Spleen (tissue), 11 donors: ENCODE results near the gene IL34. TPM values are rescaled to one million over a fixed set of nuclear protein-coding genes. Genes with fewer than 3 reads are reported as not detected.

Experiments used
- DNase-seq: peaks from one replicate; pipeline ENCODE4 v3.0.0-alpha.2; 2020
- H3K27ac ChIP-seq, 8 donors: fragments of 200-600 bp; sonication (generic) in 7 of 8; 1 replicate in 4 of 8; 2 replicates in 4 of 8; pipeline versions ENCODE4 v1.5.0 to v1.8.0; 2016 to 2021; ENCODE audit warnings: inconsistent platforms in 4 of 8, mild to moderate bottlenecking in 4 of 8, moderate library complexity in 1 of 8
- H3K27me3 ChIP-seq, 7 donors: fragments of 200-600 bp; sonication (generic) in 6 of 7; replicated peaks in 1 of 7; 1 replicate in 4 of 7; 2 replicates in 3 of 7; pipeline versions ENCODE4 v1.5.0 to v1.8.0; 2016 to 2021; ENCODE audit warnings: inconsistent platforms in 3 of 7, mild to moderate bottlenecking in 1 of 7
- H3K36me3 ChIP-seq, 6 donors: fragments of 200-600 bp; sonication (generic) in 5 of 6; 1 replicate in 4 of 6; 2 replicates in 2 of 6; pipeline versions ENCODE4 v1.5.0 to v1.8.0; 2016 to 2021; ENCODE audit warnings: inconsistent platforms in 2 of 6
- H3K4me1 ChIP-seq, 6 donors: fragments of 200-600 bp; sonication (generic) in 5 of 6; 1 replicate in 3 of 6; 2 replicates in 3 of 6; pipeline versions ENCODE4 v1.5.0 to v1.8.0; 2016 to 2021; ENCODE audit warnings: inconsistent platforms in 3 of 6
- H3K4me3 ChIP-seq, 8 donors: fragments of 200-600 bp; sonication (generic) in 7 of 8; 1 replicate in 4 of 8; 2 replicates in 4 of 8; pipeline versions ENCODE4 v1.5.0 to v1.8.0; 2016 to 2021; ENCODE audit warnings: inconsistent platforms in 4 of 8, mild to moderate bottlenecking in 4 of 8, moderate library complexity in 2 of 8
- H3K9me3 ChIP-seq, 8 donors: fragments of 200-600 bp; sonication (generic) in 7 of 8; 1 replicate in 4 of 8; 2 replicates in 4 of 8; pipeline versions ENCODE4 v1.5.0 to v1.8.0; 2016 to 2021; ENCODE audit warnings: inconsistent platforms in 4 of 8
- POLR2A ChIP-seq, 3 donors: fragments of 450-650 bp; IDR thresholded peaks; one replicate each; pipeline ENCODE4 v1.5.1; 2017; ENCODE audit warnings: antibody characterized with exemption in 3 of 3, mild to moderate bottlenecking in 1 of 3
- POLR2AphosphoS5 ChIP-seq, 3 donors: sonication (generic); formaldehyde crosslinking; IDR thresholded peaks; one replicate each; pipeline ENCODE4 v1.5.1; 2017; ENCODE audit warnings: antibody characterized with exemption in 3 of 3
- WGBS, 5 donors: extraction: QIAGEN DNeasy Blood & Tissue Kit in 3 of 5; methylation state at CpG; one replicate each; pipeline versions ENCODE4 v1.1.5 to v1.1.7; 2013 to 2018; 5-methylcytosine and 5-hydroxymethylcytosine counted together
- intact Hi-C: fragments of 100-400 bp; cut with DNase I; formaldehyde crosslinking; loops from one replicate; pipeline ENCODE4 v1.15.0; 2023; ENCODE audit warnings: low total_unique reads
- polyA plus RNA-seq, 3 donors: library from polyadenylated mRNA; stranded (reverse); fragments of 200-250 nt; gene quantifications; one replicate each; pipeline ENCODE4 v1.2.1, GENCODE V29; 2013
- total RNA-seq, 7 donors: library from RNA; depleted of rRNA in 3 of 7; stranded (reverse); fragments of >200 nt in 3 of 7; fragmentation: NEBNext Ultra II Directional in 4 of 7; extraction: Animal tissue kit (Norgen Biotek cat#: 25700) in 4 of 7; gene quantifications; one replicate each; pipeline versions ENCODE4 v1.1.0 to v1.2.1, GENCODE V29; 2016 to 2021
- TF ChIP-seq, protein P1 (sequence below), 11 experiments: fragments of 200-600 bp in 7 of 11; fragments of 450-650 bp in 4 of 11; sonication (generic) in 4 of 11; IDR thresholded peaks in 8 of 11; conservative IDR thresholded peaks in 3 of 11; 1 replicate in 7 of 11; 2 replicates in 4 of 11; pipeline versions ENCODE4 v1.4.0 to v1.8.0; 2016 to 2021; ENCODE audit warnings: antibody characterized with exemption in 11 of 11, inconsistent platforms in 4 of 11, mild to moderate bottlenecking in 1 of 11
- donor health status: healthy with polysubstance abuse.
- donor health status: DM: no; HTN: no; CAD: no; lungs with moderate emphysema.
- donor health status: DM: no; HTN: no; CAD: no.
- donor health status: Bipolar disorder and iron deficiency.
- donor health status: healthy.
- donor health status: DM: no; HTN: no; CAD: no.
- donor health status: DM: yes; HTN: yes; CAD: no.

The IL34 gene
- total and polyA plus RNA-seq, 10 donors = 20.3 to 258 (median 128) TPM

DNA sequence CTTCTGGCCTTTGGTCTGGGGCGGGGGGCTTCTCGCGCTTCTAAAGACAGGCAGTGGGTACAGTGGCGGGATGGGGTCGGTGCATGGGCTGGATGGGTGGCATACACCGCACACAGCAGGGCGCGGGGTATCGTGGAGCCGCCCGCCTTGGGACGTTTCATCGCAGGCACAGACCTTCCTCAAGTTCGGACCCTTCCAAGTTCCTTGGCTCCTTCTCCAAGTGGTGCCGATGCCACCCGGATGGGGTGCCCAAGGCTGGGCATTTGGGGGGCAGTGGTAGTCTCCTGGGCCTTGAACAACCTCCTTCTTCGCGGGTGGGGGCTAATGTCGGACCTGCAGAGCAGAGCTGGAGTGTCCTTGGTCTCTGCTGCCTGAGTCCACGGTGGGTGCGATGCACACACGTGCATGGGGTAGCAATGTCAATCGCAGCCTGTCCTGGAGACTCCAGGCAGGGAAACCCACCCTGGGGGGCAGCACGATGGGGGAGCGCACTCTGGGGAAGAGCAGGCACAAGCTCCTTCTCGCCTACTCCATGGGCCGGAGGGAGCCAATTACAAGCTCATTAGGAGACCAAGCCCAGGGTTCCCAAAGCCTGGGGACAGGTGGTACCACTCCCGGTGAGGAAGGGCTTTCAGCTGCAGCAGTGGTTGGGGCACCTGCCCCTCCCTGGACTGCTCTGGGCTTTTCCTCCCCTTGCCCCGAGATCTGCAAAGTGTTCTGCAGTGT lies 40.2 kb downstream of the IL34 start:
- H3K27me3 ChIP-seq = peaks cover 0 to 43% (median 14%) of the 10 kb centered on the region in 7 donors
- 64 to 80% (median 69%) methylated on average over 14 to 29 of the region's 29 CpGs for WGBS, 5 donors
- intact Hi-C loops = no loop called here
- TF ChIP-seq, protein P1, sequence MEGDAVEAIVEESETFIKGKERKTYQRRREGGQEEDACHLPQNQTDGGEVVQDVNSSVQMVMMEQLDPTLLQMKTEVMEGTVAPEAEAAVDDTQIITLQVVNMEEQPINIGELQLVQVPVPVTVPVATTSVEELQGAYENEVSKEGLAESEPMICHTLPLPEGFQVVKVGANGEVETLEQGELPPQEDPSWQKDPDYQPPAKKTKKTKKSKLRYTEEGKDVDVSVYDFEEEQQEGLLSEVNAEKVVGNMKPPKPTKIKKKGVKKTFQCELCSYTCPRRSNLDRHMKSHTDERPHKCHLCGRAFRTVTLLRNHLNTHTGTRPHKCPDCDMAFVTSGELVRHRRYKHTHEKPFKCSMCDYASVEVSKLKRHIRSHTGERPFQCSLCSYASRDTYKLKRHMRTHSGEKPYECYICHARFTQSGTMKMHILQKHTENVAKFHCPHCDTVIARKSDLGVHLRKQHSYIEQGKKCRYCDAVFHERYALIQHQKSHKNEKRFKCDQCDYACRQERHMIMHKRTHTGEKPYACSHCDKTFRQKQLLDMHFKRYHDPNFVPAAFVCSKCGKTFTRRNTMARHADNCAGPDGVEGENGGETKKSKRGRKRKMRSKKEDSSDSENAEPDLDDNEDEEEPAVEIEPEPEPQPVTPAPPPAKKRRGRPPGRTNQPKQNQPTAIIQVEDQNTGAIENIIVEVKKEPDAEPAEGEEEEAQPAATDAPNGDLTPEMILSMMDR (IDR thresholded peaks at IDR 0.05 in 8 of 11, conservative IDR thresholded peaks at IDR 0.05 in 3 of 11) = no peak
- TF ChIP-seq POLR2AphosphoS5 (IDR thresholded peaks at IDR 0.05) (peak in 1 of 3 donors; percentile 6), POLR2A (IDR thresholded peaks at IDR 0.05) (no peak)
- DNase-seq = no peak
- H3K36me3 ChIP-seq = peaks cover 0 to 45% (median 0%) of the 10 kb centered on the region in 6 donors
- H3K4me3 ChIP-seq = peak overlapping the region in 6 of 8 donors; percentile 7 to 76 (median 46)
- no peaks in the 10 kb centered on the region for H3K9me3 ChIP-seq
- H3K27ac ChIP-seq = peak overlapping the region in 7 of 8 donors; percentile 76 to 90 (median 84)
- H3K4me1 ChIP-seq = peaks cover 20 to 96% (median 78%) of the 10 kb centered on the region in 6 donors

GRCh38 chr16:70687102-70687511 lies 40.7 kb downstream of the IL34 start:
- peak overlapping the region in 2 of 8 donors; percentile 39 to 76 for H3K4me3 ChIP-seq
- WGBS, 5 donors = 74 to 100% (median 77%) methylated on average over 2 to 5 of the region's 5 CpGs
- TF ChIP-seq, protein P1 (IDR thresholded peaks at IDR 0.05 in 8 of 11, conservative IDR thresholded peaks at IDR 0.05 in 3 of 11) = no peak
- peak in 1 of 3 donors; percentile 5 for TF ChIP-seq POLR2AphosphoS5 (IDR thresholded peaks at IDR 0.05)
- intact Hi-C loops = no loop called here
- H3K27me3 ChIP-seq = peaks cover 0 to 43% (median 14%) of the 10 kb centered on the region in 7 donors
- H3K36me3 ChIP-seq = peaks cover 0 to 51% (median 0%) of the 10 kb centered on the region in 6 donors
- no peaks in the 10 kb centered on the region for H3K9me3 ChIP-seq
- DNase-seq = no peak
- peak overlapping the region in 7 of 8 donors; percentile 76 to 90 (median 84) for H3K27ac ChIP-seq
- H3K4me1 ChIP-seq = peaks cover 15 to 96% (median 77%) of the 10 kb centered on the region in 6 donors

DNA sequence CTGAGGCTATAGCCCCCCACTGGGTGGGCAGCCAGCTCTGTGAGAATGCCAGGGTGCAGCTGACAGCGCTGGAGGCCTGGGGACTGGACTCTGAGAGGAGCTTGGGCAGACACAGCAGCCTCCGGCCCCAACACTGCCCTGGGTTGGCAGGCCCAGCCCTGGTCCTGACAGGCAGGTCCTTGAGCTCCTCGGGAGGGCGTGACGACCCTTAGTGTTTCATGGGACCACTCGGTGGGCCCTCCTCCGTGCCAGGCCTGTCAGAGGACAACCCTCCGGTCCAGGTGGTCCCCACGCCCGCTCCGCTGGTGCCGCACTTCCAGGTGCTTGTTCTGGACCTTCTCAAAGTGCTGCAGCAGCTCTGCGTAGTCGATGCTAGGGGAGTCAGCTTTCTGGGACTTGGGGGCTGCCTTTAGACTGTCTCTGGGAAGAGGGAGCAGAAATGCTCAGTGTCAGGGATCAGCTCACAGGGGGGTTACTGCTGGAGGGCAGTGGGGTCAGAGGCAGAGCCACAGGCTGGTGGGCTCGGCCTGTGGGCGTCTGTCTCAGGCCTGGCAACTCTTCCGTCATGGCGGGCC lies 41.4 kb downstream of the IL34 start:
- peak overlapping the region; percentile 57 to 90 (median 82) for H3K27ac ChIP-seq
- H3K36me3 ChIP-seq = peaks cover 0 to 56% (median 0%) of the 10 kb centered on the region in 6 donors
- WGBS, 5 donors = 71 to 100% (median 82%) methylated on average over 1 to 18 of the region's 18 CpGs
- H3K4me1 ChIP-seq = peaks cover 14 to 96% (median 73%) of the 10 kb centered on the region in 6 donors
- TF ChIP-seq, protein P1 (IDR thresholded peaks at IDR 0.05 in 8 of 11, conservative IDR thresholded peaks at IDR 0.05 in 3 of 11) = no peak
- no peak for TF ChIP-seq POLR2A (IDR thresholded peaks at IDR 0.05)
- TF ChIP-seq POLR2AphosphoS5 (IDR thresholded peaks at IDR 0.05) = no peak
- peaks cover 0 to 38% (median 14%) of the 10 kb centered on the region in 7 donors for H3K27me3 ChIP-seq
- no peak overlapping the region for H3K4me3 ChIP-seq
- H3K9me3 ChIP-seq = no peaks in the 10 kb centered on the region
- intact Hi-C loops = no loop called here
- no peak for DNase-seq

DNA sequence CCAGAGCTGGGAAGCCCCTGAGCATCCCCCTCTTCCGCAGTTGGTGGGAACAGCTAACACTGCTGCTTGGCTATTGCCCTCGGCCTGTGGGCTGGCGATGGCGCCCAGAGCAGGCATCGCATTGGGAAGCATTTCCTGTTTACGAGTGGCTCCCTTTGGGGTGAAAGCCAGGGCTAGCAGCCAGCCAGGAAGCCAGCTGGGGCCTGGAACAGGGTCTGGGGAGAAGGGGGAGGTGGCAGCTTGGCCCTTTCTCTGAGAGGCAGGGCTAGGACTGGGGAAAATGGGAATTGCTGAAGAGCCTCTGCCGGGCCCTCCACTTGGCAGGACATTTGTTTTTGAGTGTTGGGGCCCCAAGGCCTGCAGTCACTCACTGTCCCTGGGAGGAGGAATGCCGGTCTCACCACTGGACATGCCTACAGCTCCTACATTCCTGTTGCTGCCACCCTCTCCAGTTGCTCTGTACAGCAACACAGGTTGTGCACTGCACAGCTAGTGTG lies 41.9 kb downstream of the IL34 start:
- TF ChIP-seq POLR2AphosphoS5 (IDR thresholded peaks at IDR 0.05) = peak; percentile 82 to 86 (median 82)
- TF ChIP-seq, protein P1 (IDR thresholded peaks at IDR 0.05 in 8 of 11, conservative IDR thresholded peaks at IDR 0.05 in 3 of 11) = no peak
- intact Hi-C loops = no loop called here
- WGBS, 5 donors = 42 to 66% (median 46%) methylated on average over 5 to 8 of the region's 8 CpGs
- H3K27me3 ChIP-seq = peaks cover 0 to 33% (median 14%) of the 10 kb centered on the region in 7 donors
- no peak overlapping the region for H3K4me3 ChIP-seq
- DNase-seq = peak; percentile 73
- peak overlapping the region; percentile 57 to 90 (median 82) for H3K27ac ChIP-seq
- peaks cover 0 to 56% (median 0%) of the 10 kb centered on the region in 6 donors for H3K36me3 ChIP-seq
- peaks cover 15 to 96% (median 73%) of the 10 kb centered on the region in 6 donors for H3K4me1 ChIP-seq
- H3K9me3 ChIP-seq = no peaks in the 10 kb centered on the region
